Superior temporal gyrus (tissue), 1 donor: ENCODE measurements around the gene GSTP1.
"Not testable (repeated sequence)": the region's sequence is repeated elsewhere in the genome, so short reads cannot be mapped to it uniquely, and the experiment has no call there.

ENCODE experiments used
- DNase-seq: peaks from one replicate; pipeline ENCODE4 v3.0.0-alpha.2; 2016; ENCODE audit errors: extremely low spot score

The GSTP1 gene

DNA sequence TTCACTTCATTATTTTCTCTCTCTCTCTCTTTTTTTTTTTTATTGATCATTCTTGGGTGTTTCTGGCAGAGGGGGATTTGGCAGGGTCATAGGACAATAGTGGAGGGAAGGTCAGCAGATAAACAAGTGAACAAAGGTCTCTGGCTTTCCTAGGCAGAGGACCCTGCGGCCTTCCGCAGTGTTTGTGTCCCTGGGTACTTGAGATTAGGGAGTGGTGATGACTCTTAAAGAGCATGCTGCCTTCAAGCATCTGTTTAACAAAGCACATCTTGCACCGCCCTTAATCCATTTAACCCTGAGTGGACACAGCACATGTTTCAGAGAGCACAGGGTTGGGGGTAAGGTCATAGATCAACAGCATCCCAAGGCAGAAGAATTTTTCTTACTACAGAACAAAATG is 13.8 kb downstream of the GSTP1 start:
- DNase-seq = not testable (repeated sequence)

DNA sequence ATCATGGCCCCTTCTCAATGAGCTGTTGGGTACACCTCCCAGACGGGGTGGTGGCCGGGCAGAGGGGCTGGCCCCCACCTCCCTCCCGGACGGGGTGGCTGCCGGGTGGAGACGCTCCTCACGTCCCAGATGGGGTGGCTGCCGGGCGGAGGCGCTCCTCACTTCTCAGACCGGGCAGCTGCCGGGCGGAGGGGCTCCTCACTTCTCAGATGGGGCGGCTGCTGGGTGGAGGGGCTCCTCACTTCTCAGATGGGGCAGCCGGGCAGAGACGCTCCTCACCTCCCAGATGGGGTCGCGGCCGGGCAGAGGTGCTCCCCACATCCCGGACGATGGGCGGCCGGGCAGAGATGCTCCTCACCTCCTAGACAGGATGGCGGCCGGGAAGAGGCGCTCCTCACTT is 14.4 kb downstream of the GSTP1 start:
- DNase-seq = not testable (repeated sequence)

DNA sequence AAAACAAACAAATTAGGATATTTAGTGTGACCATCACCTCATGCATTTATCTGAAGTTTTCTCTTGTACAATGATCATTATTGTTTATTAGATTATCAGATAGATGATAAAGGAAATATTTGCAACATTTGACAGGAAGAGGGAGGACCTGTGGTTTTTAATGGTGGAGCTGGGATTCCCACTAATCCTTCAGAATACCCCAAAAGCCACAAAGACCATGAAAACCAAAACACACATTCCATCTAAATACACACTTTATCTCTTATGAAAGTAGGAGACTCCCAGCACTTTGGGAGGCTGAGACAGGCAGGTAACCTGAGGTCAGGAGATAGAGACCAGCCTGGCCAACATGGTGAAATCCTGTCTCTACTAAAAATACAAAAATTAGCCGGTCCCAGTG is 15.5 kb downstream of the GSTP1 start:
- DNase-seq = no peak

DNA sequence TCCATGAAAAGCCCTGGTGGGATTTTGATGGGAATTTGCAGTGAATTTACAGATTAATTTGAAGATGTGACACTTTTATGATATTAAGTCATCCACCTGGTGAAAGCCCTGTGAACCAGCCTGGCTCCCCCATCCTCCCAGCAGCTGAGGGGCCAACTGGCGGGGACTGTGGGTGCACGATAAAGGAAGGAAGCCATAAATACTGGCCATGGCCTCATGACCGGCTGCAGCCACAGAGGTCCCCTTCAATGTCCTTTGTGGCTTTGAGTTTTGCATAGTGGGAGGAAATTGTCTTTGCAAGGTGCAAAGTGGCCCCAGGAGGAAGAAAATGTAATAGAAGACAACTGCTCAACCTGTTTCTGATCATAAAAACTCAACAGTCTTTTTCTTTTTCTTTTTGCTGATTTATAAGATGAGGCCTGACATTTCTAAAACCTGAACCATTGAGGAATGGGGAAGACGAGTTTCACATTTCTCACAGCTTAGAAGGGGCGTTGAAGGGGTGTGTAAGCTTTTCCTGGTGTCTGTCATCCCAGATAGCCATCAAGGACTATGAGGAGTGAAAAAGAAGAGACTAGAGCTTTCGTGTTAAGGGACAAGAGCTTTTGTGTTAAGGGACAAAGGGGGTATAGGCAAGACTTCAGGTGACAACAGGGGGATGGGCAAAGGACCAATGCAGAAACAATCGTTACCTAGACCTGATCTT is 16.9 kb downstream of the GSTP1 start:
- no peak for DNase-seq

DNA sequence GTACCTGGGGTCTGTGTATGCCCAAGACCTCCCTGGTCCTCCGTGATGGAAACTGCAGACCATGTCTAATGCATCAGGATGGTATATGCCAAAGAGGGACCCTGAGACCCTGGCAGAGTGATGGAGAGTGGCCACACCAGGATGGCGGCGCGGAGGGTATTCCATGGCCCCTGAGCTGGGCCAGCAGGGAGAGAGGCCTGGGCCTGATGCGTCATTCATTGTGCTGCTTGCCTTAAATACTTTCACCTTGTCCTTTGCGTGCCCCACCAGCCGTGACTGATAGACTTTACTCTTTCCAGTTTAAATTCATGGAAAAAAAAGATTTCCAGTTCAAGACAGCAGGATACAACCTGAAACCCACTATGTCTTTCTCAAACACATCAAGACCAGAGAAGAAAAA is 17.5 kb downstream of the GSTP1 start:
- no peak for DNase-seq

DNA sequence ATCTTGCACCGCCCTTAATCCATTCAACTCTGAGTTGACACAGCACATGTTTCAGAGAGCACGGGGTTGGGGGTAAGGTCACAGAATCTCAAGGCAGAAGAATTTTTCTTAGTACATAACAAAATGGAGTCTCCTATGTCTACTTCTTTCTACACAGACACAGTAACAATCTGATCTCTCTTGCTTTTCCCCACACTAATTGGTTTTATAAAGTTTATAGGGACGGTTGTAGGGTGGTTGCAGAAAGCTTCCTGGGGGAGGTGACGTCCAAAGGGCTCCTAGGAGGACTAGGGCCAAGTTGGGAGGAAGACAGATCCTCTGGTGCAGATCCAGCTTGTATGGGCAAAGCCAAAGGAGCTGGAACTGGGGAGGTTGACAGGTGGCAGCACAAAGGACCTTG is 20.5 kb downstream of the GSTP1 start:
- DNase-seq = not testable (repeated sequence)

DNA sequence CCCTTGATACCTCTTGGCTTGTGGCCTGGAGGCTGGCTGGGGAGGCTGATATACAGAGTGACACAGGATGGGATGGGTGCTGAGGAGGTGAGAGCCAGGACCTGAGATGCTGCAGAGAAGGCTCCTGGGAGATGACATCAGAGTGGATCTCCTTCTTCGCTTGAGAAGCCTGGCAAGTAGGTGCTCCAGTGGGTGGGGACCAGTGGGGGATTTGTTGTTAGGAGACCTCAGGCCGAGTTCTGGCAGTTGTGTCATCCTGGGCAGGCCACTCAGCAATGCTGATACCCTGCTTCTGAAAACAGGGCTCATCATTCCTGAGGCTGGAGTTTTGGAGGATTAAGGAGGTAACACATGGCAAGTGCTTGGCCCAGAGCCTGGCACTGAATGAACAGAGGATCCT is 21.2 kb downstream of the GSTP1 start:
- DNase-seq = no peak

DNA sequence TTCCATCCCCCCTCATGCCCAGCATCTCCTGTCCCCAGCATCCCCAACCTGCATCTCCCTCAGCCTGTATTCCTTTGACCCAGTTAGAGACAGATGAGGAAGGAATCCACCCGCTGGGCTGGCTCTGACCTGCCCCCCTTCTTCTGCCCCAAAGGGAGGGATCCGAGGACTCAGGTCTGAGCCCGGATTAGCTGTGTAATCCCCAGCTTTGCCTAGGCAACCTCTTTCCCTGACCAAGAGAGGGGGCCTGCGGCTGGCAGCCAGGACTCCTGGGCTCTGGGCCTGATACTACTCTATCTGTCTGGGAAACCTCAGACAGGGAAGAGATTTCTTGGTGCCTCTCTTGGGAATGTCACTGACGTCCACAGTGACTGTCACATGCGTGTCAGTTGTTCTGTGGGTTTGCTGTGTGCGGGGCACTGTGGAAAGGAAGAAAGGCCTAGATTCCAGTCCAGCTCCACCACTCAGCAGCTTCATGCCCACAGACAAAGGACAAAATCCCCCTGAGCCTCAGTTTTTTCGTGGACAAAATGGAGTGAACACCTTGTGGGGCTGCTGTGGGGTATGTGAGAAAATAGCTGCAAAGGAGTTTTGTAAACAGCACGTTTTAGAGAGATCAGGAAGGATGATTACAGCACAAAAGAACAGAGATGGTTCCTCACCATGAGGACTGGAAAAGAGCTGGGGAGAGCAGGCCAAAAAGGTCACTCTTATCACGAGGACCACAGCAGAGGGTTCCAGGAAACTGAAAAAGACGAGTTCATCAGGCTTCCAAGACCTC is 21.8 kb downstream of the GSTP1 start:
- DNase-seq = no peak

DNA sequence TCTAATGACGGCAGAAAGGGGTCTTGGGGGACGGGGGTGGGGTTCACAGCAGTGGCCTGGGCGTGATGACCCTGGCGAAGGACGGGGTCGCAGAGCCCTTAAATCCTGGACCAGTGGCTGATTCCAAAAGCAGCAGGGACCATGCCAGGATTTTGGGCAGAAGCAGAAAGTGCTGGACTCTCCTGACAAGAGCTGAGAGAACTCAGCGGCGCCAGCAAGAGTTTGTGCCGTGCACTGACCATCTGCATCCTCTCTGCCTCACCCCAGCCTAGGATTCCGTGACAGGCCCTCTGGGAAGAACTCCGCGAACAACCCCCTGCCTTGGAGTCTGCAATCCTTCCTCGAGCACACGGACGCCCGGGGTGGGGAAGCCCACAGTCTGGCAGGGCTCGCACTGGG is 22.5 kb downstream of the GSTP1 start:
- DNase-seq = no peak

DNA sequence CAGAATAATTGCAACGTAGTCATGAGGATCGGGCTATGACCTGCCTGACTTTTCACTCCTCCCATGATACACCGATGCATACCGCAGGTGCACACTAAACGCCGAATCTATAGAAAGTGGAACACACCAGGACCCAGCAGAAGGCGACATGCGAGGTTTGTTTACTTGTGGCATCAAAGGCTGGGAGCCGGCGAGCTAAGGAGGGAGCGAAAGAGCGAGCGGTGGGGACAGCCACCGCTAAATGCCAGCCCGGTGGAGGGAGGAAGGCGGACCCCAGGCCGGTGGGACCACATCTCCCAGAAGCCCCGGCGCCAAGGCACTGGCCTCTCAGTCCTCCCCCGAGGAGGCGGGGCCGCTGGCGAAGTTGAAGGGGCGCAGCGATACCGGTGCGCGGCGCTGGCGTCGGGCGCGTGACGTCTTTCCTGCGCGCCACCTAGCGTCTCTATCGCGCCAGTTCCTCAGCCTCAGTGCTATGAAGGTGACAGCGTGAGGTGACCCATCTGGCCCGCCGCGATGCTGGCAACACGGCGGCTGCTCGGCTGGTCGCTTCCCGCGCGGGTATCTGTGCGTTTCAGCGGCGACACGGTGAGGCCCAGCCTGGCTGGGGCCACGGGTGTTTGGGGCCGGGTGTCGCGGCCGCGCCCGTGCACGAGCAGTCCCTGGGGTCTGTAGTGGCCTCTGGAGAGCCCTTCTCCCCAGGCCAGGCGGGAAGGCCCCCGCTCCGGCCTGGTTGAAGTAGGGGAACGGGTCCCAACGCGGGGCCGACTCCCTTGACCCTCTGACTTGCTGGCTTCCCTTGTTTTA is 23.1 kb downstream of the GSTP1 start, which contains the start of gene NDUFV1:
Gene NDUFV1, plus strand, starts transcription at position 445 of the 804 bp plus-strand sequence. Its CDS starts 69 bp downstream, at position 514.
- peak; percentile 97 for DNase-seq

DNA sequence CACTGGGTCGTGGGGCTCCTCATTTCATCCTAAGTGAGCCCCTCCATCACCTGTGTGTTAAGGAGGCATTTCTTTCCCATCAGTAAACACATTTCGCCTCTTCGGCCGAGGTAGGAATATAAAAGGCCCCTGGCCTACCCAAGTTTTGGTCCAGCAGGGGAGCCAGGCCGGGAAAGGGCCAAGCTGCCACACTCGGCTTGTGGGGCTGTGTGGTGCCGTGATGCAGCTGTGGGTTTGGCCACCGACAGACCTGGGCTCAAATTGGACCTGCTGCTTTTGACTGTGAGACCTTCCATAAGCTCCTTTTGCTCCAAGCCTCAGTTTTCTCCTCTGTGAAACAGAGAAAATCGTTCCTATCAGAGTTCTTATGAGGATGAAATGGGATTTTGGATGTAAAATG is 23.9 kb downstream of the GSTP1 start:
- DNase-seq = no peak

DNA sequence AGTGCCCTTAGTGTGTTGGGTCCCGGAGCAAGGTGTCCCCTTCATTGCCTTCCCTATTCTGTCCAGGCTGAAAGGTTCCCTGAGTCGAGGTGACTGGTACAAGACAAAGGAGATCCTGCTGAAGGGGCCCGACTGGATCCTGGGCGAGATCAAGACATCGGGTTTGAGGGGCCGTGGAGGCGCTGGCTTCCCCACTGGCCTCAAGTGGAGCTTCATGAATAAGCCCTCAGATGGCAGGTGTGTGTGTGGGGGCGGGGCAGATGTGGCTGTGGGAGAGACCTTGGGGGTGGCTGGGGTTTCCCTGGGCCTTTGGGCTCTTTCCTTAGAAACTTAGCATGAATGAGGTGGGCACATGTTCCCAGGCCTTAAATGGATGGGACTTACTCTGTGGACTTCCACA is 24.9 kb downstream of the GSTP1 start:
- no peak for DNase-seq

DNA sequence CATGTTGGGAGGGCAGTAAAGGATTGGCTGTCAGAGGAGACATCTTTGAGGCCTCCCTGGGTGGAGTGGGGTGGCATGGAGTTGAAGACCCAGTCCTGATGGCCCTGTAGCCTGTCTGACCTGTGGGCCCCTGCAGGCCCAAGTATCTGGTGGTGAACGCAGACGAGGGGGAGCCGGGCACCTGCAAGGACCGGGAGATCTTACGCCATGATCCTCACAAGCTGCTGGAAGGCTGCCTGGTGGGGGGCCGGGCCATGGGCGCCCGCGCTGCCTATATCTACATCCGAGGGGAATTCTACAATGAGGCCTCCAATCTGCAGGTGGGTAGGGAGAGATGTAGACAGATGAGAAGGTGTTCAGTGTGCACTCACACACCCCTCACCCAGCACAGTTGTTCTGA is 25.7 kb downstream of the GSTP1 start:
- no peak for DNase-seq

DNA sequence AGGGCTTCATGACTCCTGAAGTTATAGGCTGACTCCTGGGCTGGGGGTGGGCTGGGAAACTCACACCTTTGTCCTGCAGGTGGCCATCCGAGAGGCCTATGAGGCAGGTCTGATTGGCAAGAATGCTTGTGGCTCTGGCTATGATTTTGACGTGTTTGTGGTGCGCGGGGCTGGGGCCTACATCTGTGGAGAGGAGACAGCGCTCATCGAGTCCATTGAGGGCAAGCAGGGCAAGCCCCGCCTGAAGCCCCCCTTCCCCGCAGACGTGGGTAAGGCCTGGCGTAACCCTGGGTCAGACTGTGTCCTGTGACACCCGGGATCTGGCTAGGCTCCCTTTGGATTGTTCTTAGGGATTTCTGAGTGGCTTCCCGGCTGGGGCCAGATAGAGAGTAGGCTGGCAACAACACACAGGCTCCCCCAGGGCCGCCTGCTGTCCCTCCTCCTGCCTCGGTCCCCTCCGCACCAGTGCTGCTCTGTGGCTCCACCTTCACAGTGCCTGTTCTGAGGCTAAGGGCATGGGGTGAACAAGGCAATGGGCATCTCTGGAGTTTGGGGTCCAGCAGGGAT is 26.8 kb downstream of the GSTP1 start:
- no peak for DNase-seq

DNA sequence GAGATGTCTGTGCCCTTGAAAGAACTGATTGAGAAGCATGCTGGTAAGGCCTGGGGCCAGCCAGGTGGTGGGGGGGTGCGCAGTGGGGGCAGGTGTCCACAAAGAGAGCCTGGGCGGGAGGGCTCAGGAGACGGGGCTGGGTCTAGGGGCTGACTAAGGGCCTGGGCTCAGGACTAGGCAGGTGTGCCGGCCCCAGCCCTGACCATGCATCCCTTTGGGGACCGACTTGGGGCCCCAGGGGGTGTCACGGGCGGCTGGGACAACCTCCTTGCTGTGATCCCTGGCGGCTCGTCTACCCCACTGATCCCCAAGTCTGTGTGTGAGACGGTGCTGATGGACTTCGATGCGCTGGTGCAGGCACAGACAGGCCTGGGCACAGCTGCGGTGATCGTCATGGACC is 27.6 kb downstream of the GSTP1 start:
- DNase-seq = no peak

DNA sequence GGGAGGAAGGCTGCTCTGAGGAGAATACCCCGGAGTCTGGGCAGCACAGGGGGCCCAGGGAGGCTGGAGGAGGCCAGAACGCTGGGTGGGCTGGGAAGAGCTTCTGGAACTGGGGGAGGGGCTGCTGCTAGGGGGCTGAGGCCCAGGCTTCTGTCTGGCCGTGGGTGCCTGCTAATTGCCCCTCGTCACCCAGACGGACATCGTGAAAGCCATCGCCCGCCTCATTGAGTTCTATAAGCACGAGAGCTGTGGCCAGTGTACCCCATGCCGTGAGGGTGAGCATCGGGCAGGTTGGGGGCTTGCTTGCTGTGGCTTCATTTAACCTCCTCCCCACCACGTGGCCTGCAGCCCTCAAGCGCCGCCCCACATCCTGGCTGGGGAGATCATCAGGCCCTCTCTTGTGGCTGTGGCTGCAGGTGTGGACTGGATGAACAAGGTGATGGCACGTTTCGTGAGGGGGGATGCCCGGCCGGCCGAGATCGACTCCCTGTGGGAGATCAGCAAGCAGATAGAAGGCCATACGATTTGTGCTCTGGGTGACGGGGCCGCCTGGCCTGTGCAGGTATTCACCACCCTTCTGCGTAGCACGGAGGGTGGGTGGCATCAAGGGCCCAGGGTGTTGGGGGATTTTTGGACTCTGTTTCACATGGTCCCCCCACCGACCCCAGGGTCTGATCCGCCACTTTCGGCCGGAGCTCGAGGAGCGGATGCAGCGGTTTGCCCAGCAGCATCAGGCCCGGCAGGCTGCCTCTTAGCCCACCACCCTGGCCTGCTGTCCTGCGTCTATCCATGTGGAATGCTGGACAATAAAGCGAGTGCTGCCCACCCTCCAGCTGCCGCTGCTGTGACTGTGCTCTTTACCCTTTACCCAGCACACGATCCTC is 28.3 kb downstream of the GSTP1 start:
- no peak for DNase-seq

DNA sequence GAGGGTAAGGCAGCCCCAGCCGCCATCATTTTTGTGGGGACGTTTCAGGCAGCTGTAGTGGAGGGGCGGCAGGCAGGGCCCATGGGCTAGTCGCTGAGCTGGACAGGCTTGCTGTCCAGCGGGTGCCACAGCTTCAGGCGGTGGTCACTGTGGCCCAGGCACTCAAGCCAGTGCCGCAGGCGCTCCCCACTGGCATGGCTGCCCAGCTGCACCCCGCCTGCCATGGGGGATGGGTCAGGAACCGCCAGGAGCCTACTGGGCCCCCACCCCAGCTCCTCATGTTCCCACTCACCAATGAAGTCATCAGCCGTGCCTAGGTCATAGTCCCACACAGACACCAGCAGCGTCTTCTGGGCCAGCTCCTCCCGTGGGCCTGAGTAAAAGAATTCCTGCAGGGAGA is 29.1 kb downstream of the GSTP1 start:
- DNase-seq = no peak

DNA sequence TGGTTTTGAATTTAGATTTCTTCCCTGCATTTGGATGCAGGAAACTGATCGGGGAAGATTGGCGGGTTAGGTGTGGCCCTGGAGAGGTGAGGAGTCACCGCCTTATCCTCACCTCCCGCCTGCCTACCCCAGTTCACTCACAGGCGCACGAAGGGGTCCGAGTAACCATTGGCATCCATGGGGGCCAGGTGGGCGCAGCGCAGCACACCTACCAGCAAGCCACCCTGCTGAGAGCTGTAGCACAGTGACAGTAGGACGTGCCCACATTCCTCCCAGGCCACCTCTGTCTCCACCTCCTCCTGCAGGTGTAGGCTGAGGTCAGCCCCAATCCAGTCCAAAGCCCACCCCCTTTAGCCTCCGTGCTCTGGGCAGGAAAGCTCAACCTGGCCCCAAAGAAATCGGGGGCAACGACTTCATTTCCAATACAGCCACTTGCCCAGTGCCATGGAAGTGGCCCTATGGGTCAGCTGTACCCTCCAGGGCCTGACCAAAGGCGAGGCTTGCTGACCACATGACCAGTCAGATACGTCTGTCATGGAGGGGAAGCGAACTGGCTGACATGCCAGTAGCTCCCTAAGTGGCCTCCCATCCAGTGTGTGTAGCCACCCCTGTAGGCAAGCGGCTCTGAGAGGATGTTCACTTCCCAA is 29.8 kb downstream of the GSTP1 start:
- DNase-seq = no peak

DNA sequence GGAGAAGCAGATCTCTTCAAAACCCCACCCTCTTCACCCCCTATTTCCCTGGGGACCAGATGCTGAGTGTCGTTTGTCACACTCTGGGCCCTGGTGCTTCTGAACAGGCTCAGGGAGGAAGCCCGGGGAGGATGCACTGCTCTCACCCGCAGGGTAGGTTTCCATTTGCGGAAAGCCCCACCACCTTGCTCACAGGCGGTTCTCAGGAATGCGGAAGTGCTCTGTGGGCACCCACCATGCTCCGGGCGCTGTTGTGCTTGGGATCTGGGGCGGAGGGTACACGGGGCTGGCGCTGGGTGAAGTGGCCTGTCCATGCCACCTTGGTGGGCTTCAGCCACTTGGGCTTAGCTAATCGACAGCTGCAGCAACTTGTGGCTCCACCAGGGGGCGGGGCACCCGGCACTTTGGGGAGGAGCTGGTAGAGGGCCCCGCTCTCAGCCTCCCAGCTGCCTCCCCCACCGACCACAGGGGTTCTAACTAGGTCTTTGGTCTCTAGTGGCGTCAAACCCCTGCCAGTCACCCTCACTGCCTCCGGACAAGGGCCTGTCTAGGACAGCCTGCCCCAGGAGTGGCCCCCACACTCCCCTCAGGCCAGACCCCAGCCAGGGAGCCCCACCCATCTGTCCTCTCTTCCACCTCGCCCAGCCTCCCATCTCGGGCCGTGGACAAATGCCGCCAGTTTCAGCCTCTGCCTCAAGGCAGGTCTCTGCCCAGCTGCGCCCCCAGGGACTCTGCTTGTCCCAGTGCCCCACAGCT is 30.5 kb downstream of the GSTP1 start:
- peak; percentile 20 for DNase-seq
